GM18526 (cell line): Measurements from ENCODE around the gene RNPEP.

Experiments
- POLR2A ChIP-seq: IDR thresholded peaks from 3 replicates; pipeline ENCODE4 v1.6.1; 2011; ENCODE audit not compliant: insufficient read length; ENCODE audit errors: extremely low read depth

RNPEP gene

DNA sequence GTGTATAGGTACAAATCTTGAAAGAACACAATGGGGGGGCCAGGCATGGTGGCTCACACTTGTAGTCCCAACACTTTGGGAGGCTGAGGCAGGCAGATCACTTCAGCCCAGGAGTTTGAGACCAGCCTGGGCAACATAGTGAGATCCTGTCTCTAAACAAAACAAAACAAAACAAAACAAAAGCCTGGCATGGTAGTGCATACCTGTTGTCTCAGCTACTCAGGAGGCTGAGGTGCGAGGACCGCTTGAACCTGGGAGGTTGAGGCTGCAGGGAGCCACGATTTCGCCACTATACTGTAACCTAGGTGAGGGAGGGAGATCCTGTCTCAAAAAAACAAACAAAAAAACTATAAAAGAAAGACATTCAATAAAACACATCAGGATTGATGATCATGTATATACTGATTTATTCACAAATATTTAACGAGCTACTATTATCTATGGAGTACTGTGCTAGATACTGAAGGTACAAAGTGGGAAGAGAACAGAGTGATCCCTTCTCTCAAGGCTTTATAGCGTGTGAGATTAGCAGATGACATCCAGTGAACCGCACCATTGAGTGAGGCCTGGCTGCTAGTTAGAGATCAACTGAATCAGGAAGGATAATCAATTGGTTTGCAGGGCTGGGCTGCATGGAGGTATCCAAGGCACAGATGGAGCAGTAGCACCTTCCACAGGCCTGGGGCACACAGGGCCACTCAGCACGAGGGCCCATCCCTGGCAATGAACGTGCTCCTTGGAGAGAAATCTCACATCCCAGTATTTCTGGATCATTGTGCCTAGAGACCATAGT, 54.3 kb downstream of the RNPEP start:
- TF ChIP-seq POLR2A, result no peak

DNA sequence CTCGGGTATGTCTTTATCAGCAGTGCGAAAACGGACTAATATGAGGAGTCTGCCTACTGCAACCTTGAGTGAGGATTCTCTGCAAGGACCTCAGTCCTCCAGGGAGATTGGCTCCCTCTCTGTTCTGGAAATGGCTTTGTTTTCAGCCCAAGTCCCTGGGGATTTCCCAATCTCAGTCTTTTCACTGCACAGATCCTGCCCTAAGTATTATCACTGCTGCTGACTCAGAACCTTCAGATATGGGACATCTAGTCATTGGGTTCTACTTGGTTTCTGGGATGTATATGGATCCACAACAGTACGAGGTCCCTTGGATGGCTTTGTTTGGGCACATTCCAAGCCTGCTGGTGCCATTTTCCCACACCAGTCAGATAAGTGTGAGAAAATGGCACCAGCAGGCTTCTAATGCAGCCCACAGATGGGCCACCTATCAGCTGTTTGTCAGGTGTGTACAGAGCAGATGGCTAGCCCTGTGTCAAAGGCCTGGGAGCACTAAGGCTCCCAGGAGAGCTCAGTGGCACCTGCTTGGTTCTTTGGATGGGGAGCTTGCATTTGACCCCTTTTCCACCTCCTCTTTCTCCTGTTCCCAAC, 55.4 kb downstream of the RNPEP start:
- no peak for TF ChIP-seq POLR2A

DNA sequence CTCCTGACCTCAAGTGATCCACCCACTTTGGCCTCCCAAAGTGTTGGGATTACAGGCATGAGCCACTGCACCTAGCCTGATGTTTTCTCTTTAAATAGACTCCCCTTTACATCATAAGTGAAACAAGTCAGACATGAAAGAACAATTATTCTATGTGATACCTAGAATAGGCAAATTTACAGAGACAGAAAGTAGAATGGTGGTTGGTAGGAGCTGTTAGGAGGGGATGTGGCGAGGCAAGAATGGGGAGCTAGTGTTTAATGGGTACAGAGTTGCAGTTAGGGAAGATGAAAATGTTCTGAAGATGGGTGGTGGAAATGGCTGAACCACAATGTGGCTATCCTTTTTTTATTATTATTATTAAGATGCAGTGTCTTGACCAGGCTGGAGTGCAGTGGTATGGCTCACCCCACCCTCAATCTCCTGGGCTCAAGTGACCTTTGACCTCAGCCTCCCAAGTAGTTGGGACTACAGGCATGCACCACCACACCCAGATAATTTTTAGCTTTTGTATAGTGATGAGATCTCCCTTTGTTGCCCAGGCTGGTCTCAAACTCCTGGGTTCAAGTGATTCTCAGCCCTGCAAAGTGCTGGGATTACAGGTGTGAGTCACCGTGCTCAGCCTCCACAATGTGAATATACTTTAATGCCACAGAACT, 56.4 kb downstream of the RNPEP start:
- no peak for TF ChIP-seq POLR2A

DNA sequence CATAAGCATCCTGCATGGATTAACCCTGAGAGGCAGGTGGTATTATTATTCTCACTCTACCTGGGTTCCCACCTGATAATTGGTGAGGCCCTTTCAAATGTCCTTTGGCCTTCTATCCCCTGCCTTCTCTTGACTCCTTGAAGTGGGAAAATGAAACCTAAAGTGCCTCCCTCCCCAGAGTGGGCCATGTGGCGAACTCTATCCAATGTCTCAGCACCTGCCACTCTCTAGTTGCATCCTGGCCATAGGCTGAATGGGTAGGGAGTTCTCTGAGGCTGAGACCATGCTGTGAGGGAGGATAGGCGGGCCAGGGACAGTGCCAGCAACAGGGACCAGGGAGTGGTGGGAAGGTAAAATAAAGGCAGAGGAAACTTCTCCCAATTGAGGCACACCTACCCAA, 63.3 kb downstream of the RNPEP start:
- TF ChIP-seq POLR2A, result no peak

DNA sequence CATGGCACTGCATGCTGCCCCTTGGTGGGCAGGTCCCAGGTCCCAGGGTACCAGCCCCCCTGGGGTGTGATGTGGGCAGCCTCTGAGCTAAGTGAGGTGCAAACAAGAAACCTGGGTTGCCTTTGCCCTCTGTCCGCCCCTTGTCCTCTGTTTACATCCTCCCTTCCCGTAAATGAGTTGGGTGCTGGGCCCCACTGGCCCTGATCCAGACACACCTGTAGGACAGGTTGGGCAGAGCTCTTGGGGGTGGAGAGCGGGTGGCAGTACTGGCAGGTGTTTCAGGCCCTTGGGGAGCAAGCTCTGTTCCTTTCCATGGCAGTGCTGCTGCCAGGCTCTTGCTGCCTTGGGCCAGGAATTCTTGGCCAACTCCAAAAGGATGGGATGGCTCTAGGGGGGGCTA, 63.8 kb downstream of the RNPEP start:
- no peak for TF ChIP-seq POLR2A

DNA sequence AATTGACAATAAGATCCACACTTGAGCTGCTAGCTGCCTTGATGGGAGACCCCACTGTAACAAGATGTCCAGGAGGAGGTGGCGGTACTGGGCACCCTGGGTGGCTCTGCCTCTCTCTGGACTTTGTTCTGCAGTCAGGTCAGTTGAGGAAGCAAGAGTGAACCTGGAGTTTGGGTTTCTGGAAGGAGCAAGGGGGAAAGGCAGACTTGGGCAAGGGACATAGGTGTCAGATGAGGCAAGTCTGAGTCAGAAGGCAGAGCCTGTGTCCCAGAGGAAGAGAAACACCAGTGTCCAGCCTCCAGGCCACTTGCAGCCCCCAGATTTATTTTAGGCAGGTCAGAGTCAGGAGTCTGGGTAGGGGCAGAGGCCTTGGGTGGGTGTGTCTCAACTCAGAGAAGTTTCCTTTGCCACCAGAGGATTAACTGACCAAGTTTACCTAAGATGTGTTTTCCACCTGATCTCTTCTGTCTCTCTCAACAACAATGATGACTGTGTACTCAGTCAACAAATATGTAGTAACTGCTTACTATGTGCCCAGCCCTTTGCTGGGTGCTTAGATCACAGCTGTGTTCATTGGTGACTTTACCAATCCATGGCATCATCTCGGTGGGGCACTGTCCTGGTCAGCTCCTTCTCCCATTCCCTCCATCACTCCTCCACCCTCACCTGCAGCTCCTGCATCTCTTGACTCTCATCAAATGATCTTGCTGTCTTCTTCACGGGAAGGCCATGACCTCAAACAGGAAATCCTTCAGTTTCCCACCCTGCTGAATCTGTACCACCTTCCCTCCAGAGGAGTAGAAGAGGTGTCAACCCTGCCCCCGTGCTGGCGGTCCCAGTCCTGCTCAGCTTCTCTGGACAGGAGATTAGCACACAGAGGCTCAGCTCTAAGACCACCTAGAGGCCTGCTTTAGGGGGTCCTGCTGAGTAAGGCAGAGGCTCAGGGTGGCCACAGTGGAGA, 64.6 kb downstream of the RNPEP start:
- no peak for TF ChIP-seq POLR2A

DNA sequence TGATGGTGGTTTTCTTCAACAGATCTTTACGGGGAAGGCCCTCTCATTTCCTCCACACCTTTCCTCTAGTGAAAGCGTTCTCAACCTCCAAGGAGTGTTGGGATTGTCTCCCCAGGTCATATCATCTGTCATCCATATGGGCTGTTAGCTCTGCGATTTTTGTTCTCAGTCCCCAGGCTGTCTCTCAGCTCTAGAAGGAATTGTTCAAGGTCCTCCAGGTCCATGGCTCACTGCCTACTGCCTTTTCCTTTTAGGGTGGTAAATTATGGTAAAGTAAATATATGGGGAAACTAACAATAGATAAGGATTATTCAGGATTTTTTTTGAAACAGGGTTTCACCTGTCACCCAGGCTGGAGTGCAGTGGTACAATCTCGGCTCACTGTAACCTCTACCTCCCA, 65.5 kb downstream of the RNPEP start:
- TF ChIP-seq POLR2A, result no peak

DNA sequence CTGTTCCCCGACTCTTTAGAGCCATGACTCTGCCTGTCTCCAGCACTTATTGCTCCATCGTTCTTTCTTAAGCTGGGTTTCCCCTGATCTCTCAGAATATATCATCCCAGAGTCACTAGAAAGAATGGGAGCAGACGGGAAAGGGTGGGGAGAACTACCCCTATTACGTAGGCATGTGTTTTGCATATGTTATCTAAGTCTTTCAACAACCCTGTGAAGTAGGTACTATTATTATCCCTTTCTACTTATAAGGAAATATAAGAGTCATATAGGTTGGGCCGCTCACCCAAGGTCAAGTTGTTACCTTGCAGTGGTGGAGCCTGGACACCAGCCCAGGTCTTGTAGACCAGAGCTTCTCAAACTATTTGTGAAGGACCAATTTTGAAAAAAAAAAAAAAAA, 66.7 kb downstream of the RNPEP start:
- TF ChIP-seq POLR2A, result no peak

DNA sequence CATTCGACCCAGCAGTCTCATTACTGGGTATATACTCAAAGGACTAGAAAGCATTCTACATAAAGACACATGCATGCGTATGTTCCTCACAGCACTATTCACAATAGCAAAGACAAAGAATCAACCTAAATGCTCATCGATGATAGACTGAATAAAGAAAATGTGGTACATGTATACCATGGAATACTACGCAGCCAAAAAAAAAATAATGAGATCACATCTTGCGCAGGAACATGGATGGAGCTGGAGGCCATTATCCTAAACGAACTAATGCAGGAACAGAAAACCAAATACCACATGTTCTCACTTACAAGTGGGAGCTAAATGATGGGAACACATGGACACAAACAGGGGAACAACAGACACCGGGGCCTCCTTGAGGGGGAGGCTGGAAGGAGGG, 71.6 kb downstream of the RNPEP start:
- no peak for TF ChIP-seq POLR2A
